ENCODE results near the gene CA5A.
"Not testable (repeated sequence)": the region's sequence is repeated elsewhere in the genome, so short reads cannot be mapped to it uniquely, and the experiment has no call there.

The CA5A gene

DNA sequence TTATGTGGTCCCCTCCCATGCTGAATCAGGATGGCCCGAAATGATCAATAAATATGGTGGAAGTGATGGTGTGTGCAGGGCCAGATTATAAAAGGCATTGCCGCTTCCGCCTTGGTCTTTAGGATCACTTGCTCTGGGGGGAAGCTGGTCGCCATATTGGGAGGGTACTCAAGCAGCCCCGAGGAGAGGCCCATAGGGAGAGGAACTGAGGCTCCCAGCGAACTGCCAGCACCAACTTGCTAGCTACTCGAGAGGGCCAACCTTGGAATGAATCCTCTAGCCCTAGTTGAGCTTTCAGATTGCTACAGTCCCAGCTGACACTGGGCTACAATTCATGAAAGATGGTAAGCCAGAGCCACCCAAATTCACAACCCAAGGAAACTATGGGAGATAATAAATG is 48.0 kb downstream of the CA5A start:
- not testable (repeated sequence) for DNase-seq

GRCh38 chr16:87887931-87888330 is 48.4 kb downstream of the CA5A start:
- DNase-seq: not testable (repeated sequence)

- DNase-seq: not testable (repeated sequence)
Observed at GRCh38 chr16:87885371-87885967, 50.9 kb downstream of the CA5A start.

DNA sequence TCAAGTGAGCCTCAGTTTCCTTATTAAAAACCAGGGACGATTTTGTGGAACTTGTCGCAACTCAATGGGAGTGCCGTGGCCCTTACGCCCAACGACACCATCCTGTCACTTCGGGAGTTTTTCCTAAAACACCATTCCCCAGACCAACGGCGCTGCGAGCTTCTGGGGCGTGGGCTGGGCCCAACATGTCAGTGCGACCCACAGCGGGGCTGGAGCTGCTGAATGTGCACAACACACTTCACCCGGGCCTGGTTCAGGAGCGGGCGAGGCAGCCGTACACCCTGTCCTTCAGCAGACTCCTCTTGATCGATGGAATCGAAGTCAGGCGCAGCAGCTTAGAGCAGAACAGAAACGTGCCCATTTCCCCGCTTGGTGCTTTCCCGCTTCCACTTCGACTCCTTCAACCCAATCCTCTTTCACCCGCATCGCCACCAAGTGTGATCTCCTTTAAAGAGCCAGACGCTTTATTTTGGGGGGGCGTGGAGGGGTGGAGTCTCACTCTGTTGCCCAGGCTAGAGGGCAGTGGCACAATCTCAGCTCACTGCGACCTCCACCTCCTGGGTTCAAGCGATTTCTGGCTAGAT is 53.8 kb downstream of the CA5A start:
- no peak for DNase-seq

- DNase-seq: no peak
Observed at GRCh38 chr16:87881324-87882200, 54.8 kb downstream of the CA5A start.

GRCh38 chr16:87880117-87880696 is 56.1 kb downstream of the CA5A start:
- no peak for DNase-seq

DNA sequence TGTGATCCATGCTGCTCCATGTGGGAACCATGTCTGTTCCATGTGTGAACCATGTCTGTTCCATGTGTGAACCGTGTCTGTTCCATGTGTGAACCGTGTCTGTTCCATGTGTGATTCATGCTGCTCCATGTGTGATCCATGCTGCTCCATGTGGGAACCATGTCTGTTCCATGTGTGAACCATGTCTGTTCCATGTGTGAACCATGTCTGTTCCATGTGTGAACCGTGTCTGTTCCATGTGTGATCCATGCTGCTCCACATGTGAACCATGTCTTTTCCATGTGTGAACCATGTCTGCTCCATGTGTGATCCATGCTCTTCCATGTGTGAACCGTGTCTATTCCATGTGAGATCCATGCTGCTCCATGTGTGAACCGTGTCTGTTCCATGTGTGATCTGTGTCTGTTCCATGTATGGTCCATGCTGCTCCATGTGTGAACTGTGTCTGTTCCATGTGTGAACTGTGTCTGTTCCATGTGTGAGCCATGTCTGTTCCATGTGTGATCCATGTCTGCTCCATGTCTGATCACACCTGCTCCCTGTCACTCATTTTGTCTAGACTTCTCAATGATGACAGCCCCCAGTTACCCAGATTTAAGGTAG is 56.8 kb downstream of the CA5A start:
- DNase-seq: not testable (repeated sequence)

- DNase-seq: no peak
Observed at GRCh38 chr16:87878704-87879103, 57.6 kb downstream of the CA5A start.

DNA sequence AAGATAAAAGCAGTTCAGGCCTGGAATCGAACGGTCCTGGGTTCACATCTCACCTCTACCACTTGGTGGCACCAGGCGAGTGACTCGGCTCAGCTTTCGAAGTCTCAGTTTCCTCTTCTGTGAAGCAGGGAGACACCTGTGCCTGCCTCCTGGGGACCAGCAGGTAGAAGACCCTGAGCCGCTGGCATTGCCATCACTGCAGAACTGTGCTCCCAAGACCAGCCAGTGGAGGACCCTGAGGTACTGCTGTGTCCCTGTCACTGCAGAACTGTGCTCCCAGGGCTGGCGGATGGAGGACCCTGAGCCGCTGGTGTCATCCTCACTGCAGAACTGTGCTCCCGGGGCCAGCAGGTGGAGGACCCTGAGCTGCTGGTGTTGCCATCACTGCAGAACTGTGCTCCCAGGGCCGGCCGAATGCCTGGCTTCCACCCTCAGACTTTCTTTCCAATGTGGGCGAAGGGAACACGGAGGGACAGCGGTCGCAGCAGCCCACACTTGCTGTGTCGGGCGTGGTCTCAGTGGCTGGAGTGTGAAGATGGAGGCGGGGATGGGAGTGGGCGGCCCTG is 58.3 kb downstream of the CA5A start:
- peak; percentile 41 for DNase-seq

GRCh38 chr16:87874639-87875427 is 61.5 kb downstream of the CA5A start:
- DNase-seq: peak; percentile 73

- DNase-seq: not testable (repeated sequence)
Observed at GRCh38 chr16:87870418-87871291, 65.7 kb downstream of the CA5A start.

- not testable (repeated sequence) for DNase-seq
Observed at GRCh38 chr16:87869879-87870417, 66.4 kb downstream of the CA5A start.

GRCh38 chr16:87869061-87869878 is 67.1 kb downstream of the CA5A start, which contains the start of gene SLC7A5:
Gene SLC7A5 (minus strand): TSS chr16:87869507. CDS start chr16:87869422, 85 bp downstream.
- DNase-seq: peak; percentile 88

GRCh38 chr16:87868254-87869029 is 67.9 kb downstream of the CA5A start:
- peak; percentile 69 for DNase-seq

GRCh38 chr16:87865902-87866555 is 70.3 kb downstream of the CA5A start:
- DNase-seq: peak; percentile 57

DNA sequence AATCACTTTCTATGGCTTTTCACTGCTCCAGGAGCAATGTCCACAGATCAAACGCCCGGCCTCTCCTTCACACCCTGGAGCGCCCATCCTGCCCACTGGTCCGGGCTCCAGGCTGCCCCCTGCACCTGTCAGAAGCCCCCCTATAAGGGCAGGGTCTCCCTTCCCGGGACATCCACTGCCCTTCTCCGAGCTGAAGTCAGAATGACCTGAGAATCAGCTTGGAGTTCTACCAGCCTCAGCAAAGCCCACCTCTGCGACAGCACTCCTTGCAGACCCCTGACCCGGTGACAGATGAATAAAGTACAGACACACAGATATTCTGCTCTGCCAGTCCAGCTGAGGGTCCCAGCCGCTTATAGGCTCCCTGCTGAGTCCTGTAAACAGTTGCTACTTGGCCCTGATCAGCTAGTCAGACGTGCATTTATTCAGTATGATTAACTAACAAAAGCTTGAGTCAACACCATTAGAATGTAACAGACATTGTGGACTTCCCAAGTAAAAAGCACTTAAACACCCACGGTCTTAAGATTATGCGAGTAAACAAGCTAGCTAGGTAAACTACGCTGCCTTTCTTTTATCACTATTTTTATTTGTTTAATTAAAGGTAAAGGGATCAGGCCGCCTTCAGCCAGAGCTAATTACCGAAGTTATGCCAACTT is 71.9 kb downstream of the CA5A start:
- no peak for DNase-seq

DNA sequence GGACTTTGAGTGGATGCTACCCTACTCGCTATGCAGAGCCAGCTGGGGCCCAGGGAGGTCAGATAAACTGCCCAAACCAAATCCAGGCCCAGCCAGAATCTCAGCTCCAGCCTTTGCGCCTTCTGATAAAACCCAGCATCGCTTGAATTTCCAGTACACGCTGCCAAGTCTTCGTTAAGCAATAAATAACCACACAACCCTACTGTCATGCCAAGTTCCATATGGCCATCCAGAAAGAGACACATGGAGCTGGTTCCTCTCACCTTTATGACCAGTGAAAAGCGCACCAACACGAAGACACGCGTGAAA is 73.0 kb downstream of the CA5A start:
- DNase-seq: not testable (repeated sequence)
